Thyroid gland (tissue), 4 donors: Measurements from ENCODE around the gene KRTAP2-3.

Experiments
- CTCF ChIP-seq, 6 experiments: fragments of 200-600 bp in 3 of 6; fragments of 450-650 bp in 3 of 6; sonication (generic) in 3 of 6; IDR thresholded peaks; one replicate each; pipeline ENCODE4 v1.5.1; 2016 to 2019; ENCODE audit warnings: antibody characterized with exemption in 6 of 6, mild to moderate bottlenecking in 2 of 6, inconsistent platforms in 1 of 6, moderate library complexity in 1 of 6
- POLR2A ChIP-seq, 2 donors: fragments of 450-650 bp; IDR thresholded peaks; one replicate each; pipeline ENCODE4 v1.6.1; 2017; ENCODE audit warnings: antibody characterized with exemption in 2 of 2, mild to moderate bottlenecking in 2 of 2, moderate library complexity in 1 of 2

GRCh38 chr17:41042953-41043352, 17.0 kb downstream of the KRTAP2-3 start:
- no peak for TF ChIP-seq CTCF (IDR thresholded peaks at IDR 0.05)
- TF ChIP-seq POLR2A (IDR thresholded peaks at IDR 0.05): no peak
